Measurements from ENCODE around the gene DDX10.
"Not testable (repeated sequence)": the region's sequence is repeated elsewhere in the genome, so short reads cannot be mapped to it uniquely, and the experiment has no call there.

DDX10 gene

DNA sequence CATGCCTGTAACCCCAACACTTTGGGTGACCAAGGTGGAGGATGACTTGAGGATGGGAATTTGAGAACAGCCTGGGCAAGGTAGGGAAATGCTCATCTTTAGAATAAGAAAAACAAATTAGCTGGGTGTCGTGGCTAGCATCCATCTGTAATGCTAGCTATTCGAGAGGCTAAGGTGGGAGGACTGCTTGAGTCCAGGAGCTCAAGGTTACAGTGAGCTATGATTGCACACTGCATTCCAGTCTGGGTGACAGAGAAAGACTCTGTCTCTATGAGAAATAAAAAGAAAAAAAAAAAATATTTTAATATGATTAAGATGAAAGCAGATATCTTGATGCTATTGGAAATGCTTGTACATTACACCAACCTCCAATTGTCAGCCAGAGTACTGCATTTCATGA lies 28.6 kb upstream of the DDX10 start:
- DNase-seq (ENCODE audit: low read depth in 2 of 2) = no peak
- H3K4me3 ChIP-seq (replicated peaks in 1 of 2; ENCODE audit: low read depth in 2 of 2, low read length in 2 of 2) = no peak overlapping the region
- no peak for TF ChIP-seq CTCF (IDR thresholded peaks at IDR 0.05; ENCODE audit: low read depth, low read length)

DNA sequence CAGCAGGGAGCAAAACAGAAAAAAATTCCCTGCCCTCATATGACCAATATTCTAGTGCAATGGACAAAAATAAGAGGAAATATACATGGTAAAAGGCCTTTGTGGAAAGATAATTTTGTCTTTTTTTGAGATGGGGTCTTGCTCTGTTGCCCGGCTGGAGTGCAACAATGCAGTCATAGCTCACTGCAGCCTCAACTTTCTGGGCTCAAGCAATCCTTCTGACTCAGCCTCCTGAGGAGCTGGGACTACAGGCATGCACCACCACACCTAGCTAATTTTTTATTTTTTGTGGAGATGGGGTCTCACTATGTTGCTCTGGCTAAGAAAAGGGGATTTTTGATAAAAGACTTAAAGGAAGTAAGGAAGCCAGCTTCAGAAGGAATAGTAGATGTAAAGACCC lies 25.7 kb upstream of the DDX10 start:
- no peak for TF ChIP-seq CTCF (IDR thresholded peaks at IDR 0.05; ENCODE audit: low read depth, low read length)
- H3K4me3 ChIP-seq (replicated peaks in 1 of 2; ENCODE audit: low read depth in 2 of 2, low read length in 2 of 2) = no peak overlapping the region

GRCh38 chr11:108641752-108642151 lies 23.1 kb upstream of the DDX10 start:
- DNase-seq (ENCODE audit: low read depth in 2 of 2); H3K4me3 ChIP-seq (replicated peaks in 1 of 2; ENCODE audit: low read depth in 2 of 2, low read length in 2 of 2): not testable (repeated sequence)

More for the DNA sequence above, 25.7 kb upstream of the DDX10 start:
- DNase-seq (ENCODE audit: low read depth in 2 of 2) = no peak

- DNase-seq (ENCODE audit: low read depth in 2 of 2) = no peak
- H3K4me3 ChIP-seq (replicated peaks in 1 of 2; ENCODE audit: low read depth in 2 of 2, low read length in 2 of 2) = no peak overlapping the region
- TF ChIP-seq CTCF (IDR thresholded peaks at IDR 0.05; ENCODE audit: low read depth, low read length) = no peak
Measured at GRCh38 chr11:108643974-108644373, 20.9 kb upstream of the DDX10 start.

- DNase-seq (ENCODE audit: low read depth in 2 of 2) = no peak
- H3K4me3 ChIP-seq (replicated peaks in 1 of 2; ENCODE audit: low read depth in 2 of 2, low read length in 2 of 2) = no peak overlapping the region
- TF ChIP-seq CTCF (IDR thresholded peaks at IDR 0.05; ENCODE audit: low read depth, low read length) = no peak
Measured at GRCh38 chr11:108645970-108646369, 18.9 kb upstream of the DDX10 start.

DNA sequence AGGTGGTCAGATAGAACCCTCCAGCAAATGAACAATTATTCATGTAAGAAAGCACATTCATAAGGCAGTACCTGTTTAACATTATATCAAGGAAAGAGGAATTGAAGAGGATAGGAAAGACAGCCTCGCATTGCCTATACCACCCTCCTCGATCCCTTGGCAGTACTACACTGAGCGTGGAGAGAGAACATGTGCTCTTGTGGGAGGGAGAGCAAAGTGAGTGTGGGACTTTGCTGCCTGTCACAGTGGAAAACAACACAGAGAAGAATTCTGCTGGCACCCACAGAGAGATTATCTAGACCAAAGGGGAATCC lies 17.5 kb upstream of the DDX10 start:
- no peak for TF ChIP-seq CTCF (IDR thresholded peaks at IDR 0.05; ENCODE audit: low read depth, low read length)
- no peak for DNase-seq (ENCODE audit: low read depth in 2 of 2)
- H3K4me3 ChIP-seq (replicated peaks in 1 of 2; ENCODE audit: low read depth in 2 of 2, low read length in 2 of 2) = no peak overlapping the region

DNA sequence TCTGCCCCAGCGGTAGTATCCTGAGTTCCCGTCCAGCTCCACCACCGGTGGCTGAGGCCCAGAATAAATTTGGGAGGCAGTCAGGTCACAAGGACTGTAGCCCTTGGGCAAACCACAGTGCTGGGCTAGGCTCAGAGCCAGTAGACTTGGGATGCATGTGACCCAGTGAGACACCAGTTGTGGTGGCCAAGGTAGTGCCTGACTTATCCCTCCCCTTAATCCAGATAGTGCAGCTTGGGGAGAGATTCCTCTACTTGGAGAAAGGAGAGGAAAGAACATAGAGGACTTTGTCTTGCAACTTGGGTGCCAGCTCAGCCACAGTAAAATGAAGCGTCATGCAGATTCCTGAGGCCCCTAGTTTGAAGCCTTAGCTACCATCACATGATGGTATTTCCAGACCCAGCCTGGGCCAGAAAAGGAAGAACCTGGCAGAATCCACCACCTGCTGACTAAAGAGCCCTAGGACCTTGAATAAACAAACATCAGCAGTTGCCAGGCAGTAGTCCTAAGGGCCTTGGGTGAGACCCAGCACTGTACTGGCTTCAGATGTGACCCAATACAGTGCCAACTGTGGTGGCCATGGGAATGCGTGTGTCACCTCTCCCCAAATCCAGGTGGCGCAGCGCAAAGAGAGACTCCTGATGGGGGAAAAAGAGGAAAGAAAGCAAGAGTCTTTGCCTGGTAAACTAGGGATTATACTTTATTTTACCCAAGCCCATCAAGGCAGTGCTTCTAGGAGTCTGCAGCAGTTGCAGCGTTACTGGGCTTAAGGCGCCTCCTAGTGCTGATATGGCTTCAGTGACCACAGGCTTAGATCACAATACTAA lies 17.0 kb upstream of the DDX10 start:
- TF ChIP-seq CTCF (IDR thresholded peaks at IDR 0.05; ENCODE audit: low read depth, low read length) = peak; percentile 88
- H3K4me3 ChIP-seq (replicated peaks in 1 of 2; ENCODE audit: low read depth in 2 of 2, low read length in 2 of 2) = no peak overlapping the region
- peak; percentile 87 to 88 for DNase-seq (ENCODE audit: low read depth in 2 of 2)

All from cardiac fibroblast (primary cell).